Measurements from ENCODE around the gene COL25A1.

COL25A1 gene

GRCh38 chr4:108839333-108839732, 463.1 kb downstream of the COL25A1 start:
- no peak for TF ChIP-seq CTCF (IDR thresholded peaks at IDR 0.05; ENCODE audit: low read depth, low read length, missing control alignments)
- no peak for DNase-seq (ENCODE audit: extremely low read depth, low read depth)
- H3K4me3 ChIP-seq (replicated peaks; ENCODE audit: low read depth, low read length), result no peak overlapping the region

GRCh38 chr4:108838451-108838850, 464.0 kb downstream of the COL25A1 start:
- H3K4me3 ChIP-seq (replicated peaks; ENCODE audit: low read depth, low read length), result no peak overlapping the region
- no peak for DNase-seq (ENCODE audit: extremely low read depth, low read depth)
- no peak for TF ChIP-seq CTCF (IDR thresholded peaks at IDR 0.05; ENCODE audit: low read depth, low read length, missing control alignments)

- no peak overlapping the region for H3K4me3 ChIP-seq (replicated peaks; ENCODE audit: low read depth, low read length)
- peak; percentile 27 for DNase-seq (ENCODE audit: extremely low read depth, low read depth)
- TF ChIP-seq CTCF (IDR thresholded peaks at IDR 0.05; ENCODE audit: low read depth, low read length, missing control alignments), result peak; percentile 52
Measured at GRCh38 chr4:108834835-108835384, 467.5 kb downstream of the COL25A1 start.

GRCh38 chr4:108834166-108834834, 468.2 kb downstream of the COL25A1 start:
- DNase-seq (ENCODE audit: extremely low read depth, low read depth), result peak; percentile 54
- no peak for TF ChIP-seq CTCF (IDR thresholded peaks at IDR 0.05; ENCODE audit: low read depth, low read length, missing control alignments)

GRCh38 chr4:108833046-108833445, 469.4 kb downstream of the COL25A1 start:
- no peak for DNase-seq (ENCODE audit: extremely low read depth, low read depth)
- TF ChIP-seq CTCF (IDR thresholded peaks at IDR 0.05; ENCODE audit: low read depth, low read length, missing control alignments), result no peak
- no peak overlapping the region for H3K4me3 ChIP-seq (replicated peaks; ENCODE audit: low read depth, low read length)

More at GRCh38 chr4:108834166-108834834, 468.2 kb downstream of the COL25A1 start:
- no peak overlapping the region for H3K4me3 ChIP-seq (replicated peaks; ENCODE audit: low read depth, low read length)

GRCh38 chr4:108831886-108832285, 470.6 kb downstream of the COL25A1 start:
- no peak overlapping the region for H3K4me3 ChIP-seq (replicated peaks; ENCODE audit: low read depth, low read length)
- TF ChIP-seq CTCF (IDR thresholded peaks at IDR 0.05; ENCODE audit: low read depth, low read length, missing control alignments), result no peak
- no peak for DNase-seq (ENCODE audit: extremely low read depth, low read depth)

Data from HFF-Myc (cell line).